HEK293T (cell line): ENCODE results near the gene WBP2.
A peak's percentile ranks its signal among the peaks of the same experiment; 100 is the strongest.

Experiments
- CTCF ChIA-PET: fragments of 350-600 bp; formaldehyde crosslinking; extraction: SDS; loops from one replicate; lab custom pipeline; 2021; ENCODE audit warnings: antibody characterized with exemption, inconsistent platforms; lab: Yijun Ruan, JAX
- POLR2A ChIA-PET: fragments of 350-600 bp; formaldehyde crosslinking; extraction: SDS; loops from one replicate; lab custom pipeline; 2020; ENCODE audit warnings: antibody characterized with exemption, inconsistent platforms; lab: Yijun Ruan, JAX
- DNase-seq: peaks from one replicate; pipeline ENCODE4 v3.0.0; 2012; ENCODE audit warnings: mixed read lengths; ENCODE audit errors: extremely low spot score
- ARNT ChIP-seq: fragments of 450-650 bp; IDR thresholded peaks from 2 replicates; pipeline ENCODE4 v1.6.1; 2017; ENCODE audit warnings: mild to moderate bottlenecking
- BHLHE40 ChIP-seq: fragments of 450-650 bp; IDR thresholded peaks from 2 replicates; pipeline ENCODE4 v1.6.1; 2016; ENCODE audit warnings: mild to moderate bottlenecking, moderate library complexity, borderline replicate concordance
- CTBP1 ChIP-seq: fragments of 450-650 bp; IDR thresholded peaks from 2 replicates; pipeline ENCODE4 v1.6.1; 2016; ENCODE audit warnings: borderline replicate concordance
- ELF4 ChIP-seq: fragments of 450-650 bp; IDR thresholded peaks from 2 replicates; pipeline ENCODE4 v1.6.1; 2017; ENCODE audit warnings: antibody characterized with exemption
- FOXA1 ChIP-seq: fragments of 450-650 bp; IDR thresholded peaks from 2 replicates; pipeline ENCODE4 v1.6.1; 2016; ENCODE audit warnings: mild to moderate bottlenecking
- FOXK2 ChIP-seq: fragments of 450-650 bp; IDR thresholded peaks from 2 replicates; pipeline ENCODE4 v1.6.1; 2016; ENCODE audit warnings: mild to moderate bottlenecking
- FOXM1 ChIP-seq: fragments of 450-650 bp; IDR thresholded peaks from 2 replicates; pipeline ENCODE4 v1.6.1; 2017; ENCODE audit warnings: mild to moderate bottlenecking, borderline replicate concordance
- HDGF ChIP-seq: fragments of 450-650 bp; IDR thresholded peaks from 2 replicates; pipeline ENCODE4 v1.6.1; 2017; ENCODE audit warnings: antibody characterized with exemption, borderline replicate concordance
- L3MBTL2 ChIP-seq: fragments of 450-650 bp; conservative IDR thresholded peaks from 2 replicates; pipeline ENCODE4 v1.6.1; 2016; ENCODE audit warnings: mild to moderate bottlenecking
- LEF1 ChIP-seq: fragments of 450-650 bp; IDR thresholded peaks from 2 replicates; pipeline ENCODE4 v1.6.1; 2017; ENCODE audit warnings: mild to moderate bottlenecking, borderline replicate concordance
- NFRKB ChIP-seq: fragments of 450-650 bp; IDR thresholded peaks from 2 replicates; pipeline ENCODE4 v1.6.1; 2016; ENCODE audit warnings: mild to moderate bottlenecking, moderate library complexity
- SP1 ChIP-seq: fragments of 450-650 bp; IDR thresholded peaks from 2 replicates; pipeline ENCODE4 v1.6.1; 2017
- SUZ12 ChIP-seq: fragments of 450-650 bp; IDR thresholded peaks from 2 replicates; pipeline ENCODE4 v1.6.1; 2016; ENCODE audit warnings: mild to moderate bottlenecking
- TARDBP ChIP-seq: fragments of 450-650 bp; IDR thresholded peaks from 2 replicates; pipeline ENCODE4 v1.6.1; 2016
- ZNF384 ChIP-seq: fragments of 450-650 bp; IDR thresholded peaks from 2 replicates; pipeline ENCODE4 v1.6.1; 2016
- TF ChIP-seq, protein P1 (sequence below): fragments of 450-650 bp; IDR thresholded peaks from 2 replicates; pipeline ENCODE4 v1.6.1; 2016

WBP2 gene

GRCh38 chr17:75895370-75896155 lies 40.4 kb upstream of the WBP2 start:
- ChIA-PET POLR2A (interaction anchor here (0.6 to 2.8 kb wide), 11 partner anchors 9 to 797 kb away, joined by 3 to 24 read pairs (median 8); partner anchors contain the start of genes MRPL38, TRIM47 and WBP2), CTCF (interaction anchor here (0.6 to 2.2 kb wide), 6 partner anchors 12 to 286 kb away, joined by 3 to 13 read pairs (median 4); no protein-coding TSS in a partner anchor)
- peak; percentile 51 for DNase-seq
- no peak for TF ChIP-seq LEF1
- no peak for TF ChIP-seq NFRKB

GRCh38 chr17:75894049-75894733 lies 39.1 kb upstream of the WBP2 start:
- ChIA-PET POLR2A (interaction anchor here (1.0 to 1.7 kb wide), 4 partner anchors 10 to 114 kb away, joined by 4 to 5 read pairs (median 5); partner anchors contain the start of genes MRPL38 and WBP2), CTCF (interaction anchor here (0.8 to 2.2 kb wide), 2 partner anchors 15 to 17 kb away, joined by 3 to 7 read pairs; no protein-coding TSS in a partner anchor)
- no peak for DNase-seq
- TF ChIP-seq BHLHE40 (no peak), ZNF384 (no peak), SP1 (no peak), ARNT (no peak), TARDBP (no peak), CTBP1 (no peak), LEF1 (no peak), ELF4 (no peak), FOXK2 (no peak), FOXM1 (no peak), HDGF (no peak)
- TF ChIP-seq, protein P1, sequence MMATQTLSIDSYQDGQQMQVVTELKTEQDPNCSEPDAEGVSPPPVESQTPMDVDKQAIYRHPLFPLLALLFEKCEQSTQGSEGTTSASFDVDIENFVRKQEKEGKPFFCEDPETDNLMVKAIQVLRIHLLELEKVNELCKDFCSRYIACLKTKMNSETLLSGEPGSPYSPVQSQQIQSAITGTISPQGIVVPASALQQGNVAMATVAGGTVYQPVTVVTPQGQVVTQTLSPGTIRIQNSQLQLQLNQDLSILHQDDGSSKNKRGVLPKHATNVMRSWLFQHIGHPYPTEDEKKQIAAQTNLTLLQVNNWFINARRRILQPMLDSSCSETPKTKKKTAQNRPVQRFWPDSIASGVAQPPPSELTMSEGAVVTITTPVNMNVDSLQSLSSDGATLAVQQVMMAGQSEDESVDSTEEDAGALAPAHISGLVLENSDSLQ = no peak

DNA sequence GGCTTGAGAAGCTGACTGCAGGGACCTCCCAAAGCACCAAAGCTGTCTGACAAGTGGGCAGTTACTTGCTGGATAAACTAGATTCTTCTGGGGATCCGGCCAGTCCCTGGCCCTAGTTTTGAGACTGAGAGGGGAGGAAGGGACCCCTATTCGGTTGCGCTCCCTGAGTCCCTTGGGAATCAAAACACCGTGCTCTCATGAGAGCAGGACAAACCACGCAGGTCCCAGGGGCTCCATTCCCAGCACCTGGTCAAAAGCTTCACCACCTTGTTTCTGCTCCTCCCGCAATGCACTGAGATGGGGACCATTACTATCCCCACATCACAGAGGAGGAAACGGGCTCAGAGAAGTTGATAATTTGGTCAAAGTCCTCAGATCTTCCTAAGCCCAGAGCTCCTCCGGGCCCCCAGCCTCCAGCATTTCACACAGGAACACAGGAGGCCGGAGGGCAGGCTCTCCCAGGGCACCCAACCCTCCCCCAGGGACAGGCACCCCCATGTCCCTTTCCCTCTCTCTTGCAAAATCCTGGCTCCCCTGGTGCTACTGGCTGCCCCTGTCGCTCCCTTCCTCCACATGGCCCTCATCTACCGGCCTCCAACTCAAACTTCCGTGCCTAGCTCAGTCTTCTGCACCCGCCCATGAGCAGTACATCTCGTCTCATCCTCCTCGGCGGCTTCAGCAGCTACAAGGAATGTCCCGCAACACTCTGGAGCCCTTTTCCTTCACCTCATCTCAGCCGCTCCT lies 38.3 kb upstream of the WBP2 start:
- TF ChIP-seq SUZ12 = no peak
- no peak for TF ChIP-seq NFRKB
- no peak for TF ChIP-seq L3MBTL2
- no peak for TF ChIP-seq HDGF
- no peak for TF ChIP-seq SP1
- no peak for TF ChIP-seq FOXA1
- no peak for TF ChIP-seq BHLHE40
- no peak for TF ChIP-seq TARDBP
- TF ChIP-seq, protein P1 = no peak
- no peak for TF ChIP-seq ZNF384
- TF ChIP-seq LEF1 = no peak
- TF ChIP-seq ELF4 = no peak
- no peak for TF ChIP-seq ARNT
- no peak for TF ChIP-seq CTBP1
- no peak for TF ChIP-seq FOXM1
- no peak for TF ChIP-seq FOXK2
- ChIA-PET POLR2A (interaction anchor here (0.8 to 1.7 kb wide), 5 partner anchors 11 to 114 kb away, joined by 3 to 5 read pairs (median 5); partner anchors contain the start of genes MRPL38 and WBP2), CTCF (interaction anchor here (0.8 to 2.2 kb wide), 3 partner anchors 10 to 16 kb away, joined by 3 to 7 read pairs (median 5); no protein-coding TSS in a partner anchor)
- no peak for DNase-seq

DNA sequence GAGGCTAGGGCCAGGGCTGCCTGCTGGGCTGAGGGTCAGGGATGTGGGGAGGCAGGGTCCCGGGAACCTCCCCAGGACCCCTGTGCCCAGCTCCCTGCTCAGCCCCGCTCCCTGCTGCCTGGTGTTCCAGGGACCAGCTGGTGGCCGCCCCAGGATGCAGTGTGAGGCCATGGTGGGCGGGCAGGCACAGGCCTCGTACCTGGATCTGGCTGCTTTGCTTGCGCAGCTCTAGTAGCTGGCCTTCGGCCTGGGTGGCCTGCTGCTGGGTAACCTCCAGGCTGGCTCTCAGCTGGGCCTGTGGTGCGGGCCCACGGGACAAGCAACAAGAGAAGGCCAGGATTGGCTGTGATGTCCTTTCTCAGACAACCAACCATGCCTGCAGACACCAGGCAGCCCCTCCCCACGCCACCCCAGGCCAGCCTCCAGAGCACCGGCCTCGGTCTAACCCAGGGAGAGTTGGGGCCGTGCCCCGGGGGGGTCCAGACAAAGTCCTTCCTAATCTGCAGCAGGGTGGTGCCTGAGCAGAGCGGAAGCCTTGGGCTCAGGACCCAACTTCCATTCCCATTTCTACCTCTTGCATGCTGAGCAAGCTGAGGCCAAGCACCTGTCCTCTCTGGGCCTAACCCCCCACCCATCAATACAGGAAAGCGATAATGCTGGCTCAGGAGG lies 37.6 kb upstream of the WBP2 start:
- ChIA-PET CTCF (interaction anchor here (0.6 to 1.5 kb wide), 4 partner anchors 11 to 105 kb away, joined by 3 to 5 read pairs (median 4); no protein-coding TSS in a partner anchor), POLR2A (interaction anchor here (0.8 to 1.7 kb wide), 4 partner anchors 12 to 113 kb away, joined by 3 to 5 read pairs (median 4); partner anchors contain the start of gene MRPL38)
- no peak for DNase-seq
- no peak for TF ChIP-seq FOXA1
- no peak for TF ChIP-seq CTBP1
- TF ChIP-seq, protein P1 = no peak
- no peak for TF ChIP-seq L3MBTL2
- no peak for TF ChIP-seq HDGF
- TF ChIP-seq LEF1 = no peak
- TF ChIP-seq SP1 = no peak
- TF ChIP-seq ZNF384 = no peak
- no peak for TF ChIP-seq ARNT
- no peak for TF ChIP-seq TARDBP
- TF ChIP-seq SUZ12 = no peak
- no peak for TF ChIP-seq FOXK2
- TF ChIP-seq NFRKB = no peak
- no peak for TF ChIP-seq BHLHE40
- TF ChIP-seq FOXM1 = no peak
- no peak for TF ChIP-seq ELF4
